Measurements from ENCODE around the gene ECHDC1.
A peak's percentile ranks its signal among the peaks of the same experiment; 100 is the strongest.

The ECHDC1 gene

DNA sequence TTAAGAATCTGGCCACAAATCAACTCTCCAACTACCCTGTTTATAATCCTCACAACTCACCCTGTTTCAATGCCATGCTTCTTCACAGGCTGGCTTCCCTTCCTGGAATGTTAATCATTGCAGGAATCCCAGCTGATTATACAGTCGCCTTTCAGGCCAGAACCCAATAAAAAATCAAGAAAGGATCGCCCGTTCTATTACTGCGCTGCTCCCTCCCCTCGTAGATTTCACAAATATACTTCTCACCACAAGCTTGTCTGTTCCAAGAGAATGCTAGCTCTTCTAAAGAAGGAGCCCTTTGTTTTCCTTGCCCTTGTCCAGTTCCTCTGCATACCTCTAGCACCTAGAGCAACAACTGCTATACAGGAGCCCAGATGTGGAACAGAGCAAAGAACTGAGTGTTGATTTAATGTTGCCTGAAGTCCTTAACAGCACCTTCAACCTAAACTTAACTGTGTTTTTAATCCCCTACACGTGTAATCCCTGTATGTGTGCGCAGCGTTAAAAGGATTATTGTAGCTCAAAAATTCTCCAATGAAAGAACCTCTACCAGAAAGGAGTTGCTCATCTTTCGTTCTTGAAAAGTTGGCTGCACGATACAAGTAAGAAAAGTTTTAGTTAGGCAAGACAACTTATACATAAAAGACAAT, 988 bp downstream of the ECHDC1 start:
- Histone ChIP-seq H3K27me3 (ENCODE audit: insufficient read depth, low read length) (no peaks in the 10 kb centered on the region), H2AFZ (ENCODE audit: low read length) (no peak overlapping the region), H3K79me2 (ENCODE audit: insufficient read depth, low read length) (peaks cover 54% of the 10 kb centered on the region), H3K4me3 (ENCODE audit: low read depth, low read length, poor library complexity, severe bottlenecking) (peak overlapping the region; percentile 85), H3K4me2 (ENCODE audit: low read length) (peak overlapping the region; percentile 94), H3K4me1 (ENCODE audit: insufficient read depth, low read length, severe bottlenecking) (peaks cover 42% of the 10 kb centered on the region), H3K9me3 (ENCODE audit: low read length) (no peaks in the 10 kb centered on the region), H3K9me2 (ENCODE audit: low read depth, low read length) (no peaks in the 10 kb centered on the region), H3K36me3 (ENCODE audit: insufficient read depth, low read length) (peaks cover 6% of the 10 kb centered on the region; the same call in 1 of the 2 replicates), H3F3A (ENCODE audit: insufficient read depth, low read length) (no peaks in the 10 kb centered on the region), H4K20me1 (ENCODE audit: insufficient read depth, low read length) (no peaks in the 10 kb centered on the region), H3K9ac (ENCODE audit: low read length) (peak overlapping the region; percentile 92), H3K27ac (ENCODE audit: low read depth, low read length, poor library complexity, severe bottlenecking) (peak overlapping the region; percentile 62)
- no peak for TF ChIP-seq EZH2 (IDR thresholded peaks at IDR 0.05; ENCODE audit: borderline replicate concordance, low read length)
- TF ChIP-seq, protein P1, sequence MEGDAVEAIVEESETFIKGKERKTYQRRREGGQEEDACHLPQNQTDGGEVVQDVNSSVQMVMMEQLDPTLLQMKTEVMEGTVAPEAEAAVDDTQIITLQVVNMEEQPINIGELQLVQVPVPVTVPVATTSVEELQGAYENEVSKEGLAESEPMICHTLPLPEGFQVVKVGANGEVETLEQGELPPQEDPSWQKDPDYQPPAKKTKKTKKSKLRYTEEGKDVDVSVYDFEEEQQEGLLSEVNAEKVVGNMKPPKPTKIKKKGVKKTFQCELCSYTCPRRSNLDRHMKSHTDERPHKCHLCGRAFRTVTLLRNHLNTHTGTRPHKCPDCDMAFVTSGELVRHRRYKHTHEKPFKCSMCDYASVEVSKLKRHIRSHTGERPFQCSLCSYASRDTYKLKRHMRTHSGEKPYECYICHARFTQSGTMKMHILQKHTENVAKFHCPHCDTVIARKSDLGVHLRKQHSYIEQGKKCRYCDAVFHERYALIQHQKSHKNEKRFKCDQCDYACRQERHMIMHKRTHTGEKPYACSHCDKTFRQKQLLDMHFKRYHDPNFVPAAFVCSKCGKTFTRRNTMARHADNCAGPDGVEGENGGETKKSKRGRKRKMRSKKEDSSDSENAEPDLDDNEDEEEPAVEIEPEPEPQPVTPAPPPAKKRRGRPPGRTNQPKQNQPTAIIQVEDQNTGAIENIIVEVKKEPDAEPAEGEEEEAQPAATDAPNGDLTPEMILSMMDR (IDR thresholded peaks at IDR 0.05; ENCODE audit: low read length): no peak

- Histone ChIP-seq H2AFZ (ENCODE audit: low read length) (no peak overlapping the region), H3K4me3 (ENCODE audit: low read depth, low read length, poor library complexity, severe bottlenecking) (peak overlapping the region; percentile 85), H4K20me1 (ENCODE audit: insufficient read depth, low read length) (no peaks in the 10 kb centered on the region), H3K27me3 (ENCODE audit: insufficient read depth, low read length) (no peaks in the 10 kb centered on the region), H3F3A (ENCODE audit: insufficient read depth, low read length) (no peaks in the 10 kb centered on the region), H3K4me1 (ENCODE audit: insufficient read depth, low read length, severe bottlenecking) (peaks cover 42% of the 10 kb centered on the region), H3K27ac (ENCODE audit: low read depth, low read length, poor library complexity, severe bottlenecking) (peak overlapping the region; percentile 62), H3K79me2 (ENCODE audit: insufficient read depth, low read length) (peaks cover 62% of the 10 kb centered on the region), H3K4me2 (ENCODE audit: low read length) (peak overlapping the region; percentile 94), H3K9ac (ENCODE audit: low read length) (peak overlapping the region; percentile 92; the same call in 1 of the 2 replicates), H3K36me3 (ENCODE audit: insufficient read depth, low read length) (peaks cover 6% of the 10 kb centered on the region; the same call in 1 of the 2 replicates), H3K9me2 (ENCODE audit: low read depth, low read length) (no peaks in the 10 kb centered on the region), H3K9me3 (ENCODE audit: low read length) (no peaks in the 10 kb centered on the region)
- no peak for TF ChIP-seq EZH2 (IDR thresholded peaks at IDR 0.05; ENCODE audit: borderline replicate concordance, low read length)
- TF ChIP-seq, protein P1 (IDR thresholded peaks at IDR 0.05; ENCODE audit: low read length): no peak
These were observed 1.8 kb downstream of the ECHDC1 start for GRCh38 chr6:127341471-127342202.

GRCh38 chr6:127340171-127340570, 3.2 kb downstream of the ECHDC1 start:
- Histone ChIP-seq H3K4me2 (ENCODE audit: low read length) (peak overlapping the region; percentile 94; the same call in 1 of the 2 replicates), H3K27me3 (ENCODE audit: insufficient read depth, low read length) (no peaks in the 10 kb centered on the region), H3F3A (ENCODE audit: insufficient read depth, low read length) (no peaks in the 10 kb centered on the region), H3K79me2 (ENCODE audit: insufficient read depth, low read length) (peaks cover 76% of the 10 kb centered on the region), H4K20me1 (ENCODE audit: insufficient read depth, low read length) (no peaks in the 10 kb centered on the region), H3K4me3 (ENCODE audit: low read depth, low read length, poor library complexity, severe bottlenecking) (no peak overlapping the region), H2AFZ (ENCODE audit: low read length) (no peak overlapping the region), H3K36me3 (ENCODE audit: insufficient read depth, low read length) (peaks cover 6% of the 10 kb centered on the region; the same call in 1 of the 2 replicates), H3K9me2 (ENCODE audit: low read depth, low read length) (no peaks in the 10 kb centered on the region), H3K27ac (ENCODE audit: low read depth, low read length, poor library complexity, severe bottlenecking) (no peak overlapping the region), H3K9ac (ENCODE audit: low read length) (no peak overlapping the region), H3K9me3 (ENCODE audit: low read length) (no peaks in the 10 kb centered on the region), H3K4me1 (ENCODE audit: insufficient read depth, low read length, severe bottlenecking) (peaks cover 42% of the 10 kb centered on the region)
- TF ChIP-seq, protein P1 (IDR thresholded peaks at IDR 0.05; ENCODE audit: low read length): no peak
- no peak for TF ChIP-seq EZH2 (IDR thresholded peaks at IDR 0.05; ENCODE audit: borderline replicate concordance, low read length)

Data from OCI-LY1 (cell line).